Activated CD4-positive, alpha-beta T cell treated with anti-CD3 and anti-CD28 coated beads, Interleukin-2, amount 10 ng/mL, durations not matched to agents 24 days and 14 days (primary cell): ENCODE results near the gene MICAL3. TPM values are rescaled to one million over a fixed set of nuclear protein-coding genes. Genes with fewer than 3 reads are reported as not detected.

ENCODE experiments used
- DNase-seq: peaks from one replicate; pipeline ENCODE4 v3.0.0; 2022
- H3K27ac Mint-ChIP-seq: one replicate; pipeline ENCODE4 v1.8.0; 2022; ENCODE audit warnings: mild to moderate bottlenecking, mixed read lengths
- H3K27me3 Mint-ChIP-seq: one replicate; pipeline ENCODE4 v1.8.0; 2022; ENCODE audit warnings: mixed read lengths
- H3K36me3 Mint-ChIP-seq: one replicate; pipeline ENCODE4 v1.8.0; 2022; ENCODE audit warnings: low read depth, mild to moderate bottlenecking, mixed read lengths
- H3K4me1 Mint-ChIP-seq: one replicate; pipeline ENCODE4 v1.8.0; 2021; ENCODE audit warnings: mixed read lengths
- H3K4me3 Mint-ChIP-seq: one replicate; pipeline ENCODE4 v1.8.0; 2022; ENCODE audit warnings: mild to moderate bottlenecking, moderate library complexity, mixed read lengths
- H3K9me3 Mint-ChIP-seq: one replicate; pipeline ENCODE4 v1.8.0; 2021; ENCODE audit warnings: mixed read lengths
- intact Hi-C: fragments of 100-400 bp; cut with micrococcal nuclease; formaldehyde crosslinking; loops from one replicate; pipeline ENCODE4 v1.15.1; 2023
- total RNA-seq: library from RNA; stranded (reverse); gene quantifications from 2 replicates; pipeline ENCODE4 v1.2.3, GENCODE V29; 2022

MICAL3 gene
- total RNA-seq, 1 donor from 2014 or later: 51.2 TPM

GRCh38 chr22:17846326-17846992, 177.9 kb downstream of the MICAL3 start:
- Mint-ChIP-seq H3K4me1 (peaks cover 6% of the 10 kb centered on the region), H3K4me3 (no peak overlapping the region), H3K36me3 (peaks cover 2% of the 10 kb centered on the region), H3K27ac (no peak overlapping the region), H3K27me3 (no peaks in the 10 kb centered on the region), H3K9me3 (no peaks in the 10 kb centered on the region)
- DNase-seq: no peak
- intact Hi-C loops: no loop called here

- intact Hi-C loops: no loop called here
Observed at GRCh38 chr22:17845790-17846189, 178.6 kb downstream of the MICAL3 start.

GRCh38 chr22:17845327-17845726, 179.0 kb downstream of the MICAL3 start:
- Mint-ChIP-seq H3K27ac (no peak overlapping the region), H3K36me3 (peaks cover 6% of the 10 kb centered on the region), H3K4me1 (peaks cover 6% of the 10 kb centered on the region), H3K27me3 (no peaks in the 10 kb centered on the region), H3K9me3 (no peaks in the 10 kb centered on the region), H3K4me3 (no peak overlapping the region)
- intact Hi-C loops: no loop called here
- no peak for DNase-seq

More at GRCh38 chr22:17845790-17846189, 178.6 kb downstream of the MICAL3 start:
- Mint-ChIP-seq H3K4me3 (no peak overlapping the region), H3K4me1 (peaks cover 6% of the 10 kb centered on the region), H3K27me3 (no peaks in the 10 kb centered on the region), H3K9me3 (no peaks in the 10 kb centered on the region), H3K27ac (no peak overlapping the region), H3K36me3 (peaks cover 5% of the 10 kb centered on the region)
- no peak for DNase-seq

GRCh38 chr22:17844150-17844549, 180.2 kb downstream of the MICAL3 start:
- no peak for DNase-seq
- Mint-ChIP-seq H3K4me1 (peaks cover 6% of the 10 kb centered on the region), H3K9me3 (no peaks in the 10 kb centered on the region), H3K27me3 (no peaks in the 10 kb centered on the region), H3K36me3 (peaks cover 6% of the 10 kb centered on the region), H3K4me3 (no peak overlapping the region), H3K27ac (no peak overlapping the region)
- intact Hi-C loops: no loop called here

- no peaks in the 10 kb centered on the region for H3K27me3 Mint-ChIP-seq
- H3K27ac Mint-ChIP-seq: no peak overlapping the region
- peak overlapping the region; percentile 15 for H3K4me3 Mint-ChIP-seq
- peak; percentile 80 for DNase-seq
- H3K4me1 Mint-ChIP-seq: peaks cover 6% of the 10 kb centered on the region
- intact Hi-C loops: no loop called here
- no peaks in the 10 kb centered on the region for H3K9me3 Mint-ChIP-seq
- H3K36me3 Mint-ChIP-seq: peaks cover 6% of the 10 kb centered on the region
Observed at GRCh38 chr22:17842386-17842785, 182.0 kb downstream of the MICAL3 start.

- intact Hi-C loops: no loop called here
- H3K9me3 Mint-ChIP-seq: no peaks in the 10 kb centered on the region
- peaks cover 6% of the 10 kb centered on the region for H3K4me1 Mint-ChIP-seq
Observed at GRCh38 chr22:17841836-17842235, 182.5 kb downstream of the MICAL3 start.

GRCh38 chr22:17838180-17838865, 186.0 kb downstream of the MICAL3 start:
- H3K9me3 Mint-ChIP-seq: no peaks in the 10 kb centered on the region
- no peaks in the 10 kb centered on the region for H3K27me3 Mint-ChIP-seq
- intact Hi-C loops: no loop called here
- no peak for DNase-seq
- peaks cover 6% of the 10 kb centered on the region for H3K36me3 Mint-ChIP-seq
- no peak overlapping the region for H3K27ac Mint-ChIP-seq
- H3K4me3 Mint-ChIP-seq: no peak overlapping the region
- H3K4me1 Mint-ChIP-seq: peaks cover 6% of the 10 kb centered on the region

More at GRCh38 chr22:17841836-17842235, 182.5 kb downstream of the MICAL3 start:
- H3K36me3 Mint-ChIP-seq: peaks cover 6% of the 10 kb centered on the region
- no peak overlapping the region for H3K4me3 Mint-ChIP-seq
- no peak for DNase-seq
- no peak overlapping the region for H3K27ac Mint-ChIP-seq
- H3K27me3 Mint-ChIP-seq: no peaks in the 10 kb centered on the region

- no peak for DNase-seq
- intact Hi-C loops: no loop called here
- Mint-ChIP-seq H3K4me1 (no peaks in the 10 kb centered on the region), H3K36me3 (peaks cover 4% of the 10 kb centered on the region), H3K27ac (no peak overlapping the region), H3K27me3 (no peaks in the 10 kb centered on the region), H3K9me3 (no peaks in the 10 kb centered on the region), H3K4me3 (no peak overlapping the region)
Observed at GRCh38 chr22:17836992-17837742, 187.2 kb downstream of the MICAL3 start.

- Mint-ChIP-seq H3K4me1 (no peaks in the 10 kb centered on the region), H3K27ac (no peak overlapping the region), H3K4me3 (no peak overlapping the region), H3K36me3 (peaks cover 2% of the 10 kb centered on the region), H3K27me3 (no peaks in the 10 kb centered on the region), H3K9me3 (no peaks in the 10 kb centered on the region)
- intact Hi-C loops: no loop called here
- no peak for DNase-seq
Observed at GRCh38 chr22:17835256-17835655, 189.1 kb downstream of the MICAL3 start.

- Mint-ChIP-seq H3K9me3 (no peaks in the 10 kb centered on the region), H3K27ac (no peak overlapping the region), H3K4me3 (no peak overlapping the region), H3K27me3 (no peaks in the 10 kb centered on the region), H3K36me3 (peaks cover 2% of the 10 kb centered on the region), H3K4me1 (peaks cover 5% of the 10 kb centered on the region)
- intact Hi-C loops: no loop called here
- no peak for DNase-seq
Observed at GRCh38 chr22:17833489-17833888, 190.9 kb downstream of the MICAL3 start.

GRCh38 chr22:17832665-17833064, 191.7 kb downstream of the MICAL3 start:
- DNase-seq: no peak
- Mint-ChIP-seq H3K4me1 (peaks cover 5% of the 10 kb centered on the region), H3K27ac (no peak overlapping the region), H3K9me3 (no peaks in the 10 kb centered on the region), H3K4me3 (no peak overlapping the region), H3K36me3 (peaks cover 2% of the 10 kb centered on the region), H3K27me3 (no peaks in the 10 kb centered on the region)
- intact Hi-C loops: no loop called here

GRCh38 chr22:17831501-17832251, 192.7 kb downstream of the MICAL3 start:
- Mint-ChIP-seq H3K27me3 (no peaks in the 10 kb centered on the region), H3K36me3 (peaks cover 4% of the 10 kb centered on the region), H3K9me3 (no peaks in the 10 kb centered on the region), H3K27ac (peak overlapping the region; percentile 41), H3K4me1 (peaks cover 5% of the 10 kb centered on the region), H3K4me3 (no peak overlapping the region)
- intact Hi-C loops: no loop called here
- no peak for DNase-seq

GRCh38 chr22:17830043-17830961, 194.1 kb downstream of the MICAL3 start:
- H3K9me3 Mint-ChIP-seq: no peaks in the 10 kb centered on the region
- H3K27me3 Mint-ChIP-seq: no peaks in the 10 kb centered on the region
- peak; percentile 95 for DNase-seq
- H3K27ac Mint-ChIP-seq: no peak overlapping the region
- H3K36me3 Mint-ChIP-seq: peaks cover 4% of the 10 kb centered on the region
- H3K4me1 Mint-ChIP-seq: peaks cover 5% of the 10 kb centered on the region
- intact Hi-C loops: loop anchor here (1.0 kb wide), 2 partner anchors 194 to 246 kb away; partner anchors contain the start of gene MICAL3
- H3K4me3 Mint-ChIP-seq: no peak overlapping the region
